OCI-LY7 (cell line): ENCODE data around the gene MAPT.

Experiments used
- EZH2phosphoT487 ChIP-seq: fragments of 200-600 bp; sonication (generic); IDR thresholded peaks from 2 replicates; pipeline ENCODE4 v1.6.1; 2018; ENCODE audit warnings: low read depth, borderline replicate concordance, mild to moderate bottlenecking, mixed run types, antibody characterized with exemption, low read length, moderate library complexity, mixed read lengths
- TF ChIP-seq, protein P1 (sequence below): fragments of 200-600 bp; sonication (generic); conservative IDR thresholded peaks from 2 replicates; pipeline ENCODE4 v1.5.1; 2014; ENCODE audit warnings: mild to moderate bottlenecking, antibody characterized with exemption, low read length, moderate library complexity, mixed read lengths

GRCh38 chr17:46072998-46073397 is 178.6 kb downstream of the MAPT start:
- TF ChIP-seq, protein P1, sequence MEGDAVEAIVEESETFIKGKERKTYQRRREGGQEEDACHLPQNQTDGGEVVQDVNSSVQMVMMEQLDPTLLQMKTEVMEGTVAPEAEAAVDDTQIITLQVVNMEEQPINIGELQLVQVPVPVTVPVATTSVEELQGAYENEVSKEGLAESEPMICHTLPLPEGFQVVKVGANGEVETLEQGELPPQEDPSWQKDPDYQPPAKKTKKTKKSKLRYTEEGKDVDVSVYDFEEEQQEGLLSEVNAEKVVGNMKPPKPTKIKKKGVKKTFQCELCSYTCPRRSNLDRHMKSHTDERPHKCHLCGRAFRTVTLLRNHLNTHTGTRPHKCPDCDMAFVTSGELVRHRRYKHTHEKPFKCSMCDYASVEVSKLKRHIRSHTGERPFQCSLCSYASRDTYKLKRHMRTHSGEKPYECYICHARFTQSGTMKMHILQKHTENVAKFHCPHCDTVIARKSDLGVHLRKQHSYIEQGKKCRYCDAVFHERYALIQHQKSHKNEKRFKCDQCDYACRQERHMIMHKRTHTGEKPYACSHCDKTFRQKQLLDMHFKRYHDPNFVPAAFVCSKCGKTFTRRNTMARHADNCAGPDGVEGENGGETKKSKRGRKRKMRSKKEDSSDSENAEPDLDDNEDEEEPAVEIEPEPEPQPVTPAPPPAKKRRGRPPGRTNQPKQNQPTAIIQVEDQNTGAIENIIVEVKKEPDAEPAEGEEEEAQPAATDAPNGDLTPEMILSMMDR: no peak
- TF ChIP-seq EZH2phosphoT487: no peak
